ENCODE data around the gene APMAP. TPM values are rescaled to one million over a fixed set of nuclear protein-coding genes. Genes with fewer than 3 reads are reported as not detected.

The APMAP gene
- total RNA-seq, 1 donor from 2014 or later, result 47.3 TPM

DNA sequence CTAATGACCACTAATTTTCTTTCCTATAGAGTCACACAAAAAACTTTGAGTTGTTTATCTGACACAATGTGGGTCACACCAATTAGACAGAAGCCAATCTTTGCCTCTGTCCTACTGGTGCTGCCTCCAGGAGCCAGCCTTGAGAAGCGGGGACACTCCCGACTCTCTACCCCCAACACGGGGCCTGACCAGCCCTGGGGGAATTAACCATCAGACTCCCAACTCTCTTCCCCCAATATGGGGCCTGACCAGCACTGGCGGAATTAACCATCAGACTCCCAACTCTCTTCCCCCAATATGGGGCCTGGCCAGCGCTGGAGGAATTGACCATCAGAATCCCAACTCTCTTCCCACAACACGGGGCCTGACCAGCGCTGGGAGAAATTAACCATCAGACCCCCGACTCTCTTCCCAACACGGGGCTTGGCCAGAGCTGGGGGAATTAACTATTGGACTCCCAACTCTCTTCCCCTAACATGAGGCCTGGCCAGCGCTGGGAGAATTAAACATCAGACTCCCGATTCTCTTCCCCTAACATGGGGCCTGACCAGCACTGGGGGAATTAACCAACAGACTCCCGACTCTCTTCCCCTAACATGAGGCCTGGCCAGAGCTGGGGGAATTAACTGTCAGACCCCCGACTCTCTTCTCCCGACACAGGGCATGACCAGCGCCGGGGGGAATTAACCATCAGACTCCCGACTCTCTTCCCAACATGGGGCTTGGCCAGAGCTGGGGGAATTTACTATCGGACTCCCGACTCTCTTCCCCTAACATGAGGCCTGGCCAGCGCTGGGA is 31.0 kb downstream of the APMAP start:
- intact Hi-C loops (cut with DNase I), result no loop called here
- ATAC-seq (no peak), DNase-seq (ENCODE audit: low spot score) (no peak)

DNA sequence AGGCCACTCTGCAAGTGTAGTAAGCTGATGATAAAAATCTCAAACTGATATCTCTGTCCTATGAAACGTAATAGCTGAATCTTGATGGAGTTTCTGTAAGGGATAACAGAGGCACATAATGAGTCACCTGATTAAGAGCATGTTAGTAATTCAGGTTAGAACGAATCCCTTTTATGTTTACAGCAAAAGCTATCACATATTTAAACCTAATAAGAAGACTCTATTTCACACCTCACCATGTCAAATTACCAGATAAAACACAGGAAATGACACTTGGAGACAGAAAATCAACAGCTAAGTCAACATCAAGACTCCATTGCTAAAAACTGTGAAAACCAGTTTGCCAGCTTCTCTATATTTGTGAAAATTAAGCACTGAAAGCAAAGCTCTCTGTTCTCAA is 31.7 kb downstream of the APMAP start:
- DNase-seq (ENCODE audit: low spot score), result no peak
- no peak for ATAC-seq
- intact Hi-C loops (cut with DNase I), result no loop called here

DNA sequence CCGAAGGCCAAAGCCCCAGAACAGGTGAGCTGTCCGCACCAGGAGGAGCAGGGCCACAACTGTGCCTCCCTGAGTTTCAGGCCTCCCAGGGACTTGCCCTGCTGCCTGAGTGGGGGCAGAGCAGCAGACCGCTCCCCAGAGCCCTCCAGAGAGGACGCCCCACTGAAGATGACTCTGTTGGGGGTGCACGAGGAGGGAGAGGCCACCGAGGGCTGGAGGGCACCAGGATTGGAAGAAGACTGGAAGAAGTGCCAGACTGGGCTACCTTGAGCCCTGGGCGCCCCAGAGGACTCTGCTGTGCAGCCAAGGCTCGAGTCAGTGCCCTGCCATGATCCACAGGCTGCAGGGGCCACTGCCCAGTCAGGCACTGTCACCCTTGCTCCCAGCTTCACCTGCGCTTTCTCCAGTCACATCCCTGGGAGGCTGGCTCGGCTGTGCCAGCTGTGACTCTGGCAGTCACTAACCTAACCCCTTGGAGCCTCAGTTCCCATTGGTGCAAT is 32.2 kb downstream of the APMAP start:
- DNase-seq (ENCODE audit: low spot score) (peak; percentile 27), ATAC-seq (no peak)
- intact Hi-C loops (cut with DNase I), result no loop called here

DNA sequence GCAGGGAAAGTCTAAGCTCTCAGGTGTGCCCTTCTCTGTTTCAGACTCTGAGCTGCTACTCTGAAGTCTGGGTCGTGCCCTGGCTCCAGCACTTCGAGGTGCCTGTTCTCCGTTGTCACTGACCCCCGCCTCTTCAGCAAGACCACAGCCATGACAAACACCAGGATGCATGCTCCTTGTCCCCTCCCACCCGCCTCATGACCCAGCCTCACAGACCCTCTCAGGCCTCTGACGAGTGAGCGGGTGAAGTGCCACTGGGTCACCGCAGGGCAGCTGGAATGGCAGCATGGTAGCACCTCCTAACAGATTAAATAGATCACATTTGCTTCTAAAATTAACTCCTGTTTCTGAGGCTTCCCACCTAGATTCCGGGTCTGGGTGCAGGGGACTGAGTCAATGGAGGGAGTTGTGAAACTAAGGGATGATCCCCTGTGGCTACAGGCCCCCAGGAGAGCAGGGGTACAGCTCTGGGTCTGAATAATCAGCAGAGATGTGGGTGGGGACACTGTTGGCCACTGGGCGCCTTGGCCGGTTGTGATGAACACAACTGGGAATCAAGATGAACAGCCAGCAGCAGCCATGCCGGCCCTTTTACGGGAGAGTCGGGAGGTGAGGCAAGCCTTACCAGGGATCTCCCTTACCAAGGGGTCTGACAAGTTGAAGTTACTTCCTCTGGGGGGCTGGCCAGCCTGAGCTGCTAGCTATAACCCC is 32.8 kb downstream of the APMAP start:
- DNase-seq (ENCODE audit: low spot score) (peak; percentile 44), ATAC-seq (no peak)
- intact Hi-C loops (cut with DNase I), result no loop called here

DNA sequence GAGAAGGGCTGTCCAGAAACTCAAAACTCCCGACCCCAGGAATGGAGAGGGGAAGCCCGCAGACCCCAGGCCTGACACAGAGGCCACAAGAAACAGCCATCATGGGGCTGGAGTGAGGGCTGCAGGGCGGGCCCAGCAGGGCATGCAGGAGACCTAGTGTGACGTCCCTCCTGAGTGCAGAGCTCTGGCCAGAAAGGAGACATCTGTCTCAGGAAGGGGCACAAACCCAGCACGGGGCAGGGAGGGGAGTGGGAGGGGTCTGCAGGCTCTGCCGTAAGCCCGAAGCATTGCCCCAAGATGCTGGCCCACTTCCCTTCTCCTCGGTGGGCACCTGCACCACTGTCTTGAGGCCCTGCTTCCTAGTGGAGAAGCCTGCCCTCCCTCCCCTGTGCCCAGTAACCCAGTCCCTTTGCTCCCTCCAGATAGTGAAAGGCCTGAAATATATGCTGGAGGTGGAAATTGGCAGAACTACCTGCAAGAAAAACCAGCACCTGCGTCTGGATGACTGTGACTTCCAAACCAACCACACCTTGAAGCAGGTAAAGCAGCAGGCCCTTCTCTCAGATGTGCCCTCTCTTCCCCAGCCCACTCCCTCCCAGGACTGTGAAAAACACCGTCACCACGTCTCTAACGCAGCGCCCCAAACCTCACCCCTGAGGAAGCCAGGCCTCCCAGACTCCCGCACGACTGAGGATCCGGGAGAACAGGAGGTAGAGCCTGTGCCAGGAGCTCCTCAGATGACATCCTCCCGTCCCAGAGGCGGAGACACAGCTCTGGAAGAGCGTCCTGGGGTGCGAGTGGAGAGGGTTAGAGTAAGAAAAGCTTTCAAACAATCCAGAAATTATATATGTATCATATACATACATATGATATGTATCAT is 33.8 kb downstream of the APMAP start:
- intact Hi-C loops (cut with DNase I), result no loop called here
- ATAC-seq (no peak), DNase-seq (ENCODE audit: low spot score) (peak; percentile 39)

DNA sequence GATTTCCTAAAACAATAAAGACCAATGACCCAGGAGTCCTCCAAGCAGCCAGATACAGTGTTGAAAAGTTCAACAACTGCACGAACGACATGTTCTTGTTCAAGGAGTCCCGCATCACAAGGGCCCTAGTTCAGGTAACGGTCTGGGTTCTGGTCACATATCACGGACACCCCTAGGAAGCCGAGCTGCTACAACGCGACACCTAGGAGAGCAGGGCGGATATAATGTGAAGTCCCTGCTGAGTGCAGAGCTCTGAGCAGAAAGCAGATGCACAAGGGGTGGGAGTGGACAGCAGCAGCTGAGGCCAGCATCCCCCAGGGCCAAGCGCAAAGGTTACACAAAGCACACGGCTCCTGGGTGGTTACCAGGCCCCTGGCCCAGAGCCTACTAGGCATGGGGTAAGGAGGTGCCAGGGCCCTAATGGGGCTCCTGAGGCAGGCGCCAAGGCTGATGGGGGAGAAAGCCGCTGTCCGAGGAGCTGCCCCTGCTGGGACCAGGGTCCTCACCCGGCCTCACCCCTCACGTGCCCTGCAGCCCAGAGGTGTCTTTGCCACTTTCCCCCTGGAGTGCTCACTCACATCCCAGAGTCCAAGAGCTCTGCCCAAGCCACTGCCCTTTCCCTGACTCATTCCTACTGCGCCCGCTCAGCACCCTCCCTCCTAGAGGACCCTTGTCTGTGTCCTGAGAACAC is 35.1 kb downstream of the APMAP start:
- peak; percentile 52 for DNase-seq (ENCODE audit: low spot score)
- intact Hi-C loops (cut with DNase I), result no loop called here
- no peak for ATAC-seq

DNA sequence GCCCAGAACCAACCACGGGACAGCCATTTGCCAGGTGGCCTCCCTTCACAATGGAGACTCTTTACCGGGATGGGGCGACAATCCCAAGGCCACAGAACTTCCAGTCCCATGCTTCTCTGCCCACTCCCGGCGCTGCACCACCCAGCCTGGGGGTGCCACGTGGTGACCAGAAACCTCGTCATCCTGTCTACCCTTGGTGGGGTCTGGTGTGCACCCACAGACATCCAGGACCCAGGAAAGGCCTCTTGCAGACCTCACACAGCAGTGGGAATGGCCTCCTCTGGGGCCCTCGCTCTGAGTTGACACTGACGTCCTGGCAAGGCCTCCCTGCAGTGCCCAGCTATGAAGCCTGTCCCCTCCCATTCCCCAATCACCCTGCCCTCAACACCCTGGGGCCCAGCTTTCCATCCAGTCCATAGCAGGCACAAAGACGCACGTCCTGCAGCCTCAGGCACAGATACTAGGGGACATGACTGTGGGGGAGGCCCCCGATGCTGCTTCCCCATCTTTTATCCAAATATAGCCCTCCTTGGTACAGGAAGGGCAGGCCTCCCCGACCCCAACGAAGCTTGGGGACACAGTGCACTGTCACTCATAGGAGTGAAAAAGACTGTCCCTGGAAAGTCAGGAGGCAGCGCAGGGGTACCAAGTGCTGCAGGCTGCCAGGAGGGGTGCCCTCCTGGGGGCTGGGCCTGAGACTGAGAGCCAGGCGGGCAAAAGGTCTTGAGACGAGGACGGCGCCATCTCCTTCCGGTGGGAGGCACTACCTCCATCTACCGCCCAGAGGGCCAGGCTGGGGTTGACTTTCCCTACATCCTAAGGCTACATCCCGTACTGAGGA is 36.3 kb downstream of the APMAP start:
- intact Hi-C loops (cut with DNase I), result no loop called here
- peak; percentile 50 for DNase-seq (ENCODE audit: low spot score)
- no peak for ATAC-seq

DNA sequence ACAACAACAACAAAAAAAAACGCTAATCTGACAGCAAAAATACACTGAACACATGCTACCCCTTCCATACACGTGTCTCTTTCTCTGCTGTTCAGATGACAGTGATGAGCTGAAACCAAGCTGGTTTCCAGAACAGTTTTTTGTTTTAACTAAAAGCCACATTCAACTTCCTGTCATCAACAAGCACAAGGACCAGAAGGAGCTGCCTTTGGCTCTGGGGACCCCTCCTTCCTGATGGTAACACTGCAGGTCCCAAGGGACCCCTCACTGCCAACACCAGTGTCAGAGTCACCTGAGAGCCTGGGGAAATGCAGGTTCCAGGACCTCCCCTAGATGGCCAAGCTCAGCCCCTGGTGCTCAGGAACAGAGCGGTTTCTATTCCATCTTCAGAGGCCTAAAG is 37.5 kb downstream of the APMAP start:
- peak; percentile 48 for DNase-seq (ENCODE audit: low spot score)
- no peak for ATAC-seq

DNA sequence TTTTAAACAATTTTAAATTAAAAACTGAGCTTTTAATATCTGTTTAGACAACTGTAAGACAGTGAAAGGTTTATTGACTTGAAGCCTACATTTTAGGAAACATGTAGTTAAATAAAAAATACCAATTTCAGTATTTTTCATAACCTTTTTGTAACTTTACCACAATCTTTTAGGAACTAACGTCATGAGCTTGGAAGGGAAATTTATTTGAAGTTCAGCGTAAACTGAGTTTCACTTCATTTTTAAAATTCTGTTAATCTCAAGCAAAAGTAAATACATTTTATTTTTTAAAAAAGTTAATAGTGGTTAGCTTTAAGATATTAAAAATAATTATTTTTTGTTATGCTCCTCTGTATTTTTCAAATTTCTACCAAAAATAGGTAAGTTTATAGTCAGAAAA is 38.0 kb downstream of the APMAP start:
- intact Hi-C loops (cut with DNase I), result no loop called here
- ATAC-seq, result no peak
- DNase-seq (ENCODE audit: low spot score), result no peak

More for the DNA sequence above, 37.5 kb downstream of the APMAP start:
- intact Hi-C loops (cut with DNase I), result no loop called here

DNA sequence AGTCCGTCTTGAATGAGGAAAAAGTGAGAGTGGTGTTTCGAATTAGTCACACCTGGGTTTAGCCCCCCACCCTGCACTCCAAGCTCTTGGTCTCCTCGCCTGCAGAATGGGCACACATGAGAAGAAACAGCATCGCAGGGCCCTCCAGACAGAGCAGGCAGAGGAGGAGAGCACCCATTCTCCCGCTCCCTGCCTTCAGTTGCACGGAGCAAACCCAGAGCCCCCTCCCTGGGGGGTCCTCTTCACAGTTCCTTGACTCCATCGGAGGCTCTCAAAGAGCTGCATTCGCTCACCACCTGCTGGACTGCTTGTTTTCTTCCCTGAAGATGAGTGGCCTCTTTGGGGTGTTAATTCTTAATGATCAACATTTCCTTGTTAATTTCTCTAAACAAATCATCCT is 38.4 kb downstream of the APMAP start:
- DNase-seq (ENCODE audit: low spot score) (no peak), ATAC-seq (no peak)
- intact Hi-C loops (cut with DNase I), result no loop called here

DNA sequence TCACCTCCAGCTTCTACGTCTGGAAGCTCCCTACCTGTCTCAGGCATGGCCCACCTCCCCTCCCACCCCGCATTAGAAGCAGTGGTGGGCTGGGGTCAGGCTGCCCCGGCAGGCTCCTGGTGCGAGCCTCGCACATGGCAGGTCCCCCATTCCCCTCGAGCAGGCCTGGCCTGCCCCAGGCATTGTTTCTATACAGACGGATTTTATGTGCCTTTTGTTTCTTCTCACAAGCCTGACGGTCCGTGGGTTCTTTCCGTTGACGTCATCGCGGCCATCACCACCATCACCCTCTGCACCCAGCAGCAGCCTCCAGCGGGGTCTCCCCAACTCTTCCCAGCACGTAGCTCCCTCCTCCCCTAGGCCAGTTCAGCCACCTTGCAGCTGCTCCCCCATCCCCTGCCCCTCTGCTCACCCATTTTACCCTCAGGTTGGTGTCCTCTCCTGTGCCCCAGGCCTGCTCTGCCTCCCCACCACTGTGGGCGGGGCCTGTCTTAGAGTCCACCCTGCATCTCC is 38.9 kb downstream of the APMAP start:
- intact Hi-C loops (cut with DNase I), result no loop called here
- ATAC-seq, result no peak
- DNase-seq (ENCODE audit: low spot score), result peak; percentile 46

DNA sequence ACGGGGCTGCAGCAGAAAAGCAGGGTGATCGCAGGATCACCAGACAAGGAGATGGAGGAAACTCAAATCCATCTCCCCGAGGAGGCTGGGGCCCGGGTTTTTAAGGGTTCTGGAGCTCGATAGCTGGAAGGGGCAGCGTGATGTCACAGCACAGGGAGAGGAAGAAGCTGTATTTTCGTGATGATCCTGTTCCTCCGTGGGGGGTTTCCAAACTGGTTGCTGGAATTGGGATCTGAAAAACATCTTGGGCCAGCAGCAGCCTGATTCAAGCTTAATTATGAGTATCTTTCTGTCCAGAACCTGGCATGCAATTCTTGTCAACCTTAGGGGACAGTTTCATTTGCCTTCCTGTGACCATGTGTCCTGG is 39.4 kb downstream of the APMAP start:
- no peak for DNase-seq (ENCODE audit: low spot score)
- intact Hi-C loops (cut with DNase I), result no loop called here
- ATAC-seq, result no peak

DNA sequence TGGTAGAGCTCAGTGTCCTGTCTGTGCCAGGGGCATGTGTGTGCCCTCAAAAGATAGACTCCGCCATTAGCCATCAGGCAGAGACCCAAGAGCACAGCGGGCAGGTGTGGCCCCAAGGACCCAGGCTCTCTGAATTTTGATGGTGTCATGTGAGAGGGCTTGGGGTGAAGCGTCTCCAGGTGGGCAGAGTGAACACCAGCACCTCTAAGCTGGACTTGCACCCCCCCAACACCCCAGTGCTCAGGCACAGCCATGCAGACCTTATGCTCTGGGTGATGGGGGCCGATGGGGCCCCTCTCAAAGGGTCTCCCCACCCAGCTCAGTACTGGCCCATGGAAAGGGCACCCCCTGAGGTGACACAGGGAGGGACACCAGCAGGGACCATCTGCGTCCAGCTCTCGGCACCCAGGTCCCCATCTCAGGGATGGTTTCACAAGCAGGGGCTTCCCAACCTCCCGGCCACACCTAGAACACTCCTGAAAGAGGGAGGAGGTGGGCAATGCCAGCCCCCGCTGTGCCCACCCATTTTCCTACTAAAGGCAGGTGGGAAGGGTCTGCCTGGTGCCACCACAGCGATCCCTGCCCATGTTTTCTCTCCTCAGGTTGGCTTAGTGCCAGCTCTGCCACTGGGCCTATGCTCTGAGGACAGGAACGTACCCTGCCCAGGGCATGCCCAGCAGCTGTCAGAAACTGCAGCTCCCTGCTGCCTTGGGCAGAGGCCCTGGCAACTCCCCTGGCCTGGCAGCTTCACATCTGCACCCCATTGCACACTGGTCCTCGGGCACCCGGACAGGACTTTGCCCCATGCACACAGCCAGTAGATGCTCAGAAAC is 40.0 kb downstream of the APMAP start:
- DNase-seq (ENCODE audit: low spot score), result peak; percentile 54
- ATAC-seq, result no peak
- intact Hi-C loops (cut with DNase I), result no loop called here

DNA sequence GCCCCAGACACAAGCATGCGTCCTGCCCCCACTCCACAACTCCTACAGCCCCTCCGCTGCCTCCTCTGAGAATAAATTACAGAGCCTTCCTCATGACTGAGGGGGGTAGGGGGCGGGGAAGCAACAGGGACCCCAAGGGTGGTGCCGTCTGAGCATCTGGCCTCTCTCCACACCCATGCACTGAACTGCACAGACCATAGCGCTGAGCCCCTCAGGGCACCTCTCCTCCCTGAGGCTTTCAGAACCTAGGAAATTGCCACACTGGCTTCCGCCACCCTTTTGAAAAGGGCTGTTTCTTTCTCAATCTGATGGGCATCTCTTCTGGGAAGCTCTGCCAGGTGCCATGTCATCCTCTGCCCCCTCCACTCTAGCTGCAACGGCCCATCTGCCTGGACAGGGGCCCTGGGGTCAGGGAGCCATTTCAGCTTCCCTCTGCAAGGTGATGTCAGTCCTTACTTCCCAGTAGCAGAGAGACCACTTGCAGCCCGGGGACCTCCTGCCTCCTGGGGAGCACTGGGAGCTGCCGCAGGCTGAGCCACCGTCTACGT is 40.9 kb downstream of the APMAP start:
- DNase-seq (ENCODE audit: low spot score) (peak; percentile 48), ATAC-seq (no peak)
- intact Hi-C loops (cut with DNase I), result no loop called here

DNA sequence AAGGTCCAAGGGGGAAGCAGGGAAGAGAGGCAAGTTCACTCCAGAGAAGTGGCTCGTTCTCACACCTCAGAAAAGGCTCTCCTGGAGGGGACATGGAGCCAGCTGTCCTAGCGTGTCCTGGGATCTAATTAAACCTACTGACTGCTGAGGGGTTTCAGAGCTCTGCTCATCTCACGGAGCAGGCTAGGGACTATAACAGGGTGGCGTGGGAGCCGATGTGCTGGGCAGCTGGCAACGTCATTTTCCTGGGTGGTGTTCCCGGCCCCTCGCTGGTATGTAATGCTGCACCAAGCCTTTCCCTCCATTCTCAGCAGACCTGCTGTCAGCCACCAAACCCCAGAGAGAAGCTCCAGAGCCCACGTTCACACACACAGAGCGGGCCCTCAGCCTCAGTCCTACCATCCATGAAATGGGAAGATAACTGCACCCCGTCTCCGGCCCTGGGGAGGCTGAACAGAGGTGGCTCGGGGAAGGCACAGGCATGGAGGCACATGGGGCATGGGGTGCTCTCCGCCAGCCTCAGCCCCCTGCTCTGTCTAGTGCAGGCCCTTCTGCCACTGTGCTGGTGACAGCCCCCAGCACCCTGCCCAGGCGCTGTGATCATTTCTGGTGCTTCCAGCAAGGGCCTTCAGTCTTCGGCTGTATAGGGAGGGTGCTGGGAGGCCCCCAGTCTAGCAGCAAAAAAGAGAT is 41.6 kb downstream of the APMAP start:
- ATAC-seq (no peak), DNase-seq (ENCODE audit: low spot score) (peak; percentile 39)
- intact Hi-C loops (cut with DNase I), result no loop called here

DNA sequence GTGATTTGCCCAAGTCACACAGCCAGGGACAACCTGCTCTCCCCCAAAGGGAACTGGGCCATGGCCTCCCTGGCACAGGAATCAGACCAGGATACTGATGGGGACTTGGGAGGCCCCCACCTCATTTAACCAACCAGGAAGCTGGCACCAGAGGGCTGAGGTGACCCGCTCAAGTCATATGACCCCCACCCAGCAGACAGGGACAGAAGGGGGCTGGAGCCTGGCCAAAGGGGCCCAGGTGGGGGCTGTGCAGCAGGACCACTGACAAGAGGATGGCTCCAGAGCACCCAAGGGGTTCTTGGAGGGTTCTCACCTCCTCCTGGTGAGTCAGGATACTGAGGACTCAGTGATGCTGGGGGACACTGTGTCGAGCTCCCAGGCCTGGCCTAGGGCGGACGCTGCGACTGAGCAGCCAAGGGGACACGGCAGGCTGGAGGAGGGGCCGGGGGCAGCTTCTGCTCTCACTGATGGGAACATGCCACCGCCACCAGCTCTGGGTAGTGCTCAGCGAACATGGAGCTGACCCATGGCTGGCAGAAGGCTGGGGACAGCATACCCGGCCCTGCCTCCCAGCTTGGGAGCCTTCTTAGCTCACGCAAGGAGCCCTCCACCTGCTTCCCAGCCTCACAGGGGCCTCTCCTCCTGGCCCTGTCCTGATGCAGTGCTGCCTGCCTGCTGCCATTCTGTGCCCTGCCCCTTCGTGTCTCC is 42.3 kb downstream of the APMAP start:
- intact Hi-C loops (cut with DNase I), result no loop called here
- DNase-seq (ENCODE audit: low spot score) (peak; percentile 54), ATAC-seq (peak; percentile 11)

Measured in sciatic nerve (tissue), 2 donors.